RWPE1 (cell line): ENCODE results near the gene SQOR.
A peak's percentile ranks its signal among the peaks of the same experiment; 100 is the strongest.

Source experiments
- CTCF ChIA-PET: fragments of 350-600 bp; sonication (Branson Sonifier 250); formaldehyde crosslinking; extraction: SDS; loops from one replicate; lab custom pipeline; 2021; lab: Yijun Ruan, JAX
- POLR2A ChIA-PET: fragments of 400-600 bp; formaldehyde crosslinking; extraction: SDS; loops from one replicate; lab custom pipeline; 2020; ENCODE audit warnings: antibody characterized with exemption; ENCODE audit not compliant: low non-redundant PET; lab: Yijun Ruan, JAX
- DNase-seq: peaks from one replicate; pipeline ENCODE4 v3.0.0; 2012; ENCODE audit warnings: low spot score
- H3K27ac ChIP-seq: fragments of 450-650 bp; 2 replicates; pipeline ENCODE4 v1.5.1; 2017
- TF ChIP-seq, protein P1 (sequence below): fragments of 450-650 bp; conservative IDR thresholded peaks from 2 replicates; pipeline ENCODE4 v1.5.1; 2017; ENCODE audit warnings: low read depth, mild to moderate bottlenecking

The SQOR gene

DNA sequence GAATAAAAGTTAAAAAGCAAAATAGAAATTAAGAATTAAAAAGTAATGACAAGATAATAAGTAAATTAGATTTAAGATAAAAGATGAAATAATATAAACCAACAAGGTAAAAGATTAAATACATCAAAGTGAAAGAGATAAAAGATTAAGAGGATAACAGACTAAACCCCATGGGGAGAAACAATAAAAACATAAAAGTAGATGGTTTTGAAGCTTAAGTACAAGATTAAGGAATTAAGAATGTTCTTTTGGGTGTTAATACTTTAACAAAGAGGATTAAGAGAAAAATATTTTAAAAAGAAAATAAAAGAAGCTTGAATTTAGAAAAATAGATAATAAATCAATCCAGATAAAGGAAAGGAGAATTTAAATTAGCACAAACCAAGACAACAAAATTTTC lies 85.4 kb downstream of the SQOR start:
- TF ChIP-seq, protein P1, sequence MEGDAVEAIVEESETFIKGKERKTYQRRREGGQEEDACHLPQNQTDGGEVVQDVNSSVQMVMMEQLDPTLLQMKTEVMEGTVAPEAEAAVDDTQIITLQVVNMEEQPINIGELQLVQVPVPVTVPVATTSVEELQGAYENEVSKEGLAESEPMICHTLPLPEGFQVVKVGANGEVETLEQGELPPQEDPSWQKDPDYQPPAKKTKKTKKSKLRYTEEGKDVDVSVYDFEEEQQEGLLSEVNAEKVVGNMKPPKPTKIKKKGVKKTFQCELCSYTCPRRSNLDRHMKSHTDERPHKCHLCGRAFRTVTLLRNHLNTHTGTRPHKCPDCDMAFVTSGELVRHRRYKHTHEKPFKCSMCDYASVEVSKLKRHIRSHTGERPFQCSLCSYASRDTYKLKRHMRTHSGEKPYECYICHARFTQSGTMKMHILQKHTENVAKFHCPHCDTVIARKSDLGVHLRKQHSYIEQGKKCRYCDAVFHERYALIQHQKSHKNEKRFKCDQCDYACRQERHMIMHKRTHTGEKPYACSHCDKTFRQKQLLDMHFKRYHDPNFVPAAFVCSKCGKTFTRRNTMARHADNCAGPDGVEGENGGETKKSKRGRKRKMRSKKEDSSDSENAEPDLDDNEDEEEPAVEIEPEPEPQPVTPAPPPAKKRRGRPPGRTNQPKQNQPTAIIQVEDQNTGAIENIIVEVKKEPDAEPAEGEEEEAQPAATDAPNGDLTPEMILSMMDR: no peak
- no peak for DNase-seq
- POLR2A ChIA-PET: no interaction called here
- H3K27ac ChIP-seq: no peak overlapping the region
- CTCF ChIA-PET: interaction anchor here (1.1 kb wide), 1 partner anchor 15 kb away, joined by 3 read pairs; no protein-coding TSS in a partner anchor

DNA sequence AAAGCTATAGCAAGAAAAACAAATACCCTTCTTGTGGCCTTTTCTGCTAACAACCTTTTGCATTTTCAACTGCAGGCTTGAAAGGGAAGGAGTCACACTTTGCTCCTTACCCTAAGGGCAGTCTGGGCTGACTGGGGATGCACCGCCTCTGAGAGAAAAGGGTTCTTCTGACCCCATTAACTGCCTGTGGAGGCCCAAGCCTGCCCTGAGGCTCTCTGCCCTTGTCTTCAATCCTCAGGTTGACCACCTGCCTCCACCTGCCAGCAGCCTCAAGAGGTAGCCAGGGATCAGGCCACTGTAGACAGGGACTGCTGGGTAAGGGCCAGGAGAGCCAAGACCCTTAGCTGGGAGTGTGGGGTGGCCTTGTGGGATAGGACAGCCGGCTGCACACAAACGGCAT lies 93.8 kb downstream of the SQOR start:
- no peak for DNase-seq
- POLR2A ChIA-PET: no interaction called here
- CTCF ChIA-PET: no interaction called here
- TF ChIP-seq, protein P1: no peak
- H3K27ac ChIP-seq: no peak overlapping the region

DNA sequence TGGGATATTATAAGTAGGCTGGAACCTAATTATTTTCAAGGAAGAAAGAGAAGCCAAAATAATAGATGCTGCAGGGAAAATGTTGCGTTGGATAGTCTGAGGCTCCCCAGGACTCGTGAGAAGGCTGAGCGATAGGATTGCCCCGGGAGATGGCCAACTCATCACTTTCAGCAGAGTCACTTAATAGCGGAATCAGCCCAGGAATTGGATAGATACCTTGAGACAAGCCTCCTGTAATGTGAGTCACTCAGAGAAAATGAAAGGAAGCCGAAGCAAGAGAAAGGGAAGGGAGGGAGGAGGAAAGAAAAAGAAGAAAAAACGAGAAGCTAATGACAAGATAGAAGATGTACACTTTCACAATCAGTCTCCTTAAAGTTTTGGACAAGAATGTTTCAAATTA lies 94.3 kb downstream of the SQOR start:
- CTCF ChIA-PET: no interaction called here
- TF ChIP-seq, protein P1: no peak
- DNase-seq: peak; percentile 44
- POLR2A ChIA-PET: no interaction called here
- H3K27ac ChIP-seq: no peak overlapping the region

DNA sequence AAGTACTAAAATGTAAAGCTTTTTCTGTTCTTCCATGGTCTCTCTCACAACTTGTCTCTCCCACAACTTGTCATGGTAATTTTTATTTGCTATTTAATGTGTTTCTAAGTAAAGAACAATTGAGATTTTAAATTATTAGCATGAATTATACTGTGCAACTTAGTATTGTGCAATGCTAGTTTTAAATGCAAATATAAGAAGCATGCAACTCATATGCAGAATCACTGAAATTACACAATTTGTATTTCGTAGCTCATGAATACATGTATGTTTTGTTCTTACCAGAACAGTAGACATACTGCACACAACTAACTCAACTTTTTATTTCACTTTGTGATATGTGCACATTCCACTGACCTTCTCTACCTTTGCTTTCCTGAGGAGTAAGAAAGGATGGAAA lies 96.5 kb downstream of the SQOR start:
- TF ChIP-seq, protein P1: no peak
- H3K27ac ChIP-seq: no peak overlapping the region
- no peak for DNase-seq
- ChIA-PET CTCF (no interaction called here), POLR2A (no interaction called here)

DNA sequence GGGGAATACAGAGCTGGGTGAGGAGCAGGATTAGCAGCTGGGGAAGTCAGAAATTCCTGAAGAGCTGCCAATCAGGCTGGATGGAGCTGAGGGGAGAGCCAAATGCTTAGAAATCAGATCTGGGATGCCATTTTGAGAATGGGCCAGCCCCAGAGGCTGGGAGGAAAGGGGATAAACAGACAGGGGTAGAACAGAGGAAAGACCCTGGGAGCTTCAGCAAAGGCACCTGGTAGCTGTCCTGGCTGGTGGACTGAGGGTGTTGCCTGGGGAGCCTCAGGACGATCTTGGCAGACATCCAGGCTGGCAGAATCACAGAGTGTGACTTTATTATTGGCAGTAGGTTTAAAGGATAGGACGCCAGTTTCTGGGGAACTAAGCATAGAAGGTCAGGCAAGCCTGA lies 97.8 kb downstream of the SQOR start:
- no peak overlapping the region for H3K27ac ChIP-seq
- ChIA-PET CTCF (interaction anchor here (0.6 kb wide), 1 partner anchor 114 kb away, joined by 3 read pairs; no protein-coding TSS in a partner anchor), POLR2A (no interaction called here)
- no peak for DNase-seq
- TF ChIP-seq, protein P1: no peak

DNA sequence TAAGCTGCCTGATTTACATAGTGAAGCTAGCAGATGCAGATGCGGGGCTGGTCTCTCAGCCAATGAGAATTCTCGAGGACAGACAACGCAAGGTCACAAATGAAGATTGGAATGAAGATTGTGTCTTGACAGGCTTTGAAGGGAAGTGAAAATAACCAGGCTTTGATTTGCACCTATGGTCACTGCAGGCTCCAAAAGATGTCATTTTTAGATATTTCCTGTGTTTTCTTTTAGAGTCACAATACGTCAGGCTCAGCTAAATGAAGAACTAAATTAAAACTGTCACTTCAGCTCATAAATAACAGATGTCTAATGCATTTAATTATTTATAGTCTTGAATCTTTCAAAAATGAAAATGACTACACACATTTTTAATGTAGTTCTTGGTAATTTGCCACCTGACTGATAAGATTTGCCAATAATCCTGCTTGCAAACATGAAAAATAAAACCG lies 99.5 kb downstream of the SQOR start:
- H3K27ac ChIP-seq: no peak overlapping the region
- ChIA-PET POLR2A (no interaction called here), CTCF (no interaction called here)
- DNase-seq: no peak
- TF ChIP-seq, protein P1: no peak
